ENCODE data around the gene FYB1. TPM values are rescaled to one million over a fixed set of nuclear protein-coding genes. Genes with fewer than 3 reads are reported as not detected.

Gene FYB1
- total RNA-seq, 1 donor from 2014 or later = not detected

- no peak overlapping the region for H3K4me3 Mint-ChIP-seq
- H3K9me3 Mint-ChIP-seq = no peaks in the 10 kb centered on the region
- DNase-seq (ENCODE audit: low read depth, low spot score) = no peak
- no peak overlapping the region for H3K27ac Mint-ChIP-seq (ENCODE audit: unreplicated experiment)
- peaks cover 18% of the 10 kb centered on the region for H3K4me1 Mint-ChIP-seq
- no peaks in the 10 kb centered on the region for H3K36me3 Mint-ChIP-seq (ENCODE audit: low read depth)
- no peak for TF ChIP-seq CTCF (conservative IDR thresholded peaks at IDR 0.05)
- H3K27me3 Mint-ChIP-seq (ENCODE audit: low read depth) = no peaks in the 10 kb centered on the region
These were observed 21.2 kb downstream of the FYB1 start for GRCh38 chr5:39198127-39198526.

GRCh38 chr5:39197556-39197955, 21.8 kb downstream of the FYB1 start:
- Mint-ChIP-seq H3K9me3 (no peaks in the 10 kb centered on the region), H3K4me1 (peaks cover 18% of the 10 kb centered on the region), H3K4me3 (no peak overlapping the region), H3K27me3 (ENCODE audit: low read depth) (no peaks in the 10 kb centered on the region), H3K27ac (ENCODE audit: unreplicated experiment) (no peak overlapping the region), H3K36me3 (ENCODE audit: low read depth) (no peaks in the 10 kb centered on the region)
- TF ChIP-seq CTCF (conservative IDR thresholded peaks at IDR 0.05) = no peak
- no peak for DNase-seq (ENCODE audit: low read depth, low spot score)

GRCh38 chr5:39195198-39195826, 24.1 kb downstream of the FYB1 start:
- Mint-ChIP-seq H3K4me1 (peaks cover 23% of the 10 kb centered on the region), H3K9me3 (no peaks in the 10 kb centered on the region), H3K27ac (ENCODE audit: unreplicated experiment) (no peak overlapping the region), H3K36me3 (ENCODE audit: low read depth) (no peaks in the 10 kb centered on the region), H3K27me3 (ENCODE audit: low read depth) (no peaks in the 10 kb centered on the region), H3K4me3 (no peak overlapping the region)
- no peak for DNase-seq (ENCODE audit: low read depth, low spot score)
- no peak for TF ChIP-seq CTCF (conservative IDR thresholded peaks at IDR 0.05)

- Mint-ChIP-seq H3K4me3 (no peak overlapping the region), H3K27ac (ENCODE audit: unreplicated experiment) (no peak overlapping the region), H3K27me3 (ENCODE audit: low read depth) (no peaks in the 10 kb centered on the region), H3K4me1 (peaks cover 29% of the 10 kb centered on the region), H3K36me3 (ENCODE audit: low read depth) (no peaks in the 10 kb centered on the region), H3K9me3 (no peaks in the 10 kb centered on the region)
- no peak for TF ChIP-seq CTCF (conservative IDR thresholded peaks at IDR 0.05)
- DNase-seq (ENCODE audit: low read depth, low spot score) = no peak
These were observed 24.8 kb downstream of the FYB1 start for GRCh38 chr5:39194466-39195136.

- Mint-ChIP-seq H3K27ac (ENCODE audit: unreplicated experiment) (no peak overlapping the region), H3K4me1 (peaks cover 34% of the 10 kb centered on the region), H3K27me3 (ENCODE audit: low read depth) (no peaks in the 10 kb centered on the region), H3K4me3 (no peak overlapping the region), H3K36me3 (ENCODE audit: low read depth) (no peaks in the 10 kb centered on the region), H3K9me3 (no peaks in the 10 kb centered on the region)
- DNase-seq (ENCODE audit: low read depth, low spot score) = no peak
- no peak for TF ChIP-seq CTCF (conservative IDR thresholded peaks at IDR 0.05)
These were observed 25.6 kb downstream of the FYB1 start for GRCh38 chr5:39193553-39194465.
